ENCODE measurements around the gene PLIN3.
"Not testable (repeated sequence)": the region's sequence is repeated elsewhere in the genome, so short reads cannot be mapped to it uniquely, and the experiment has no call there.

The PLIN3 gene

DNA sequence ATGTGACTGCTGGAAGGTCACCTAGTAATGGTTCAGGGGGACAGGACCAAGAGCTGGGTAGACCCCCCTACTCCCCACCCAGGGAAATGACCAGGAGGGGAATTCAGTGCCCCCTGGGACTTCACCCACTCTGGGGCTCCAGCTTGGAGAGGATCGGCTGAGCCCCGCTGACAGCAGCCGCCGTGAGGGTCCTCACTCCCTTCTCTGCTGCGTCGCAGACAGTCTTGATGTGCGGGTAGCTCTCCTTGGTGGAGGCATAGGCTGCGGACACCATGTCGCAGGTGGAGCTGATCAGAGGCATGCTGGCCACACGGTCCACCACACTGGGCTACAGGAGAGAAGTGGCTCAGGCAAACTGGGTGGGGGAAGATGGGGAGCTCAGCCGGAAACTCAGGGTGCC is 7.8 kb downstream of the PLIN3 start:
- H3K36me3 ChIP-seq (ENCODE audit: insufficient read depth, low read length), result peaks cover 38% of the 10 kb centered on the region; the same call in 1 of the 2 replicates
- H3F3A ChIP-seq (ENCODE audit: insufficient read depth, low read length), result no peaks in the 10 kb centered on the region
- H3K4me1 ChIP-seq (ENCODE audit: insufficient read depth, low read length, severe bottlenecking), result peaks cover 14% of the 10 kb centered on the region
- H3K27ac ChIP-seq (ENCODE audit: low read depth, low read length, poor library complexity, severe bottlenecking), result no peak overlapping the region
- no peaks in the 10 kb centered on the region for H3K27me3 ChIP-seq (ENCODE audit: insufficient read depth, low read length)
- H4K20me1 ChIP-seq (ENCODE audit: insufficient read depth, low read length), result no peaks in the 10 kb centered on the region
- no peak for TF ChIP-seq EZH2 (IDR thresholded peaks at IDR 0.05; ENCODE audit: borderline replicate concordance, low read length)
- TF ChIP-seq, protein P1, sequence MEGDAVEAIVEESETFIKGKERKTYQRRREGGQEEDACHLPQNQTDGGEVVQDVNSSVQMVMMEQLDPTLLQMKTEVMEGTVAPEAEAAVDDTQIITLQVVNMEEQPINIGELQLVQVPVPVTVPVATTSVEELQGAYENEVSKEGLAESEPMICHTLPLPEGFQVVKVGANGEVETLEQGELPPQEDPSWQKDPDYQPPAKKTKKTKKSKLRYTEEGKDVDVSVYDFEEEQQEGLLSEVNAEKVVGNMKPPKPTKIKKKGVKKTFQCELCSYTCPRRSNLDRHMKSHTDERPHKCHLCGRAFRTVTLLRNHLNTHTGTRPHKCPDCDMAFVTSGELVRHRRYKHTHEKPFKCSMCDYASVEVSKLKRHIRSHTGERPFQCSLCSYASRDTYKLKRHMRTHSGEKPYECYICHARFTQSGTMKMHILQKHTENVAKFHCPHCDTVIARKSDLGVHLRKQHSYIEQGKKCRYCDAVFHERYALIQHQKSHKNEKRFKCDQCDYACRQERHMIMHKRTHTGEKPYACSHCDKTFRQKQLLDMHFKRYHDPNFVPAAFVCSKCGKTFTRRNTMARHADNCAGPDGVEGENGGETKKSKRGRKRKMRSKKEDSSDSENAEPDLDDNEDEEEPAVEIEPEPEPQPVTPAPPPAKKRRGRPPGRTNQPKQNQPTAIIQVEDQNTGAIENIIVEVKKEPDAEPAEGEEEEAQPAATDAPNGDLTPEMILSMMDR (IDR thresholded peaks at IDR 0.05; ENCODE audit: low read length), result no peak
- no peak overlapping the region for H3K4me3 ChIP-seq (ENCODE audit: low read depth, low read length, poor library complexity, severe bottlenecking)
- H3K9me2 ChIP-seq (ENCODE audit: low read depth, low read length), result no peaks in the 10 kb centered on the region
- no peak overlapping the region for H2AFZ ChIP-seq (ENCODE audit: low read length)
- no peak overlapping the region for H3K9ac ChIP-seq (ENCODE audit: low read length)
- H3K4me2 ChIP-seq (ENCODE audit: low read length), result no peak overlapping the region
- H3K79me2 ChIP-seq (ENCODE audit: insufficient read depth, low read length), result no peaks in the 10 kb centered on the region
- H3K9me3 ChIP-seq (ENCODE audit: low read length), result no peaks in the 10 kb centered on the region

DNA sequence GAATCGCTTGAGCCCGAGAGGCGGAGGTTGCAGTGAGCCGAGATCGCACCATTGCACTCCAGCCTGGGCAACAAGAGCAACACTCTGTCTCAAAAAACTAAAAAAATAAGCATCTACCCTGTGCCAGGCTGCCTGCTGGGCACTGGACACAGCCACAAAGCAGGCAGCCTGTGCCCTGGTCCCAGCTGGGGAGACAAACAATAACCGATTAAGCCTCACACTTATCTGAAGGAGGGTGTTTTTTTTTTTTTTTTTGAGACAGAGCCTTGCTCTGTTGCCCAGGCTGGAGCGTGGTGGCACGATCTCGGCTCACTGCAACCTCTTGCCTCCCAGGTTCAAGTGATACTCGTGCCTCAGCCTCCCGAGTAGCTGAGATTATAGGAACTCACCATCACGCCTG is 11.0 kb downstream of the PLIN3 start:
- not testable (repeated sequence) for H3K4me3 ChIP-seq (ENCODE audit: low read depth, low read length, poor library complexity, severe bottlenecking); H3K27ac ChIP-seq (ENCODE audit: low read depth, low read length, poor library complexity, severe bottlenecking); H3K4me2 ChIP-seq (ENCODE audit: low read length); H3K27me3 ChIP-seq (ENCODE audit: insufficient read depth, low read length); H3K4me1 ChIP-seq (ENCODE audit: insufficient read depth, low read length, severe bottlenecking); H3F3A ChIP-seq (ENCODE audit: insufficient read depth, low read length); H3K9me2 ChIP-seq (ENCODE audit: low read depth, low read length); H3K79me2 ChIP-seq (ENCODE audit: insufficient read depth, low read length); H3K9ac ChIP-seq (ENCODE audit: low read length); H3K9me3 ChIP-seq (ENCODE audit: low read length); H2AFZ ChIP-seq (ENCODE audit: low read length); H4K20me1 ChIP-seq (ENCODE audit: insufficient read depth, low read length)
- peaks cover 38% of the 10 kb centered on the region; the same call in 1 of the 2 replicates for H3K36me3 ChIP-seq (ENCODE audit: insufficient read depth, low read length)

DNA sequence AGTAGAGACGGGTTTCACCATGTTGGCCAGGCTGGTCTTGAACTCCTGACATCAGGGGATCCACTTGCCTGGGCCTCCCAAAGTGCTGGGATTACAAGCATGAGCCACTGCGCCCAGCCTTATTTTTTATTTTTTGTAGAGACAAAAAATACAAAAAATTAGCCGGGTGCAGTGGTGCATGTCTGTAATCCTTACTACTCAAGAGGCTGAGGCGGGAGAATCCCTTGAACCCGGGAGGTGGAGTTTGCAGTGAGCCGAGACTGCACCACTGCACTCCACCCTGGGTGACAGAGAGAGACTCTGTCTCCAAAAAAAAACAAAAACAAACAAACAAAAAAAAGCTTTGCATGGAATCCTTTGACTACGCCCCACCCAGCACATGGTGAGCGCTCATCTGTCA is 14.0 kb downstream of the PLIN3 start:
- not testable (repeated sequence) for H4K20me1 ChIP-seq (ENCODE audit: insufficient read depth, low read length); H2AFZ ChIP-seq (ENCODE audit: low read length); H3K27me3 ChIP-seq (ENCODE audit: insufficient read depth, low read length); H3F3A ChIP-seq (ENCODE audit: insufficient read depth, low read length); H3K4me3 ChIP-seq (ENCODE audit: low read depth, low read length, poor library complexity, severe bottlenecking); H3K4me2 ChIP-seq (ENCODE audit: low read length); H3K9me3 ChIP-seq (ENCODE audit: low read length); H3K27ac ChIP-seq (ENCODE audit: low read depth, low read length, poor library complexity, severe bottlenecking); H3K9me2 ChIP-seq (ENCODE audit: low read depth, low read length); H3K79me2 ChIP-seq (ENCODE audit: insufficient read depth, low read length); H3K9ac ChIP-seq (ENCODE audit: low read length)
- Histone ChIP-seq H3K36me3 (ENCODE audit: insufficient read depth, low read length) (peaks cover 26% of the 10 kb centered on the region; the same call in 1 of the 2 replicates), H3K4me1 (ENCODE audit: insufficient read depth, low read length, severe bottlenecking) (peaks cover 17% of the 10 kb centered on the region)

DNA sequence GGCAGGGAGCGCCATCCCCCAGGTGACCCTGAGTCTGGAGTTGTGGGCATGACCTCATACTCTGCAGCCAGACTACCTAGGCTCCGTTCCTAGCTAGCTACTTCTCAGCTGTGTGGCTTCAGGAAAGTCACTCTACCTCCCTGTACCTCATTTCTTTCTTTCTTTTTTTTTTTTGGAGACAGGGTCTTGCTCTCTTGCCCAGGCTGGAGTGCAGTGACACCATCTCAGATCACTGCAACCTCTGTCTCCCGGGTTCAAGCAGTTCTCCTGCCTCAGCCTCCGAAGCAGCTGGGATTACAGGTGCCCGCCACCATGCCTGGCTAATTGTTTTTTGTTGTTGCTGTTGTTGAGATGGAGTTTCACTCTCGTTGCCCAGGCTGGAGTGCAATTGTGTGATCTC is 15.0 kb downstream of the PLIN3 start:
- Histone ChIP-seq H3K36me3 (ENCODE audit: insufficient read depth, low read length) (peaks cover 27% of the 10 kb centered on the region), H4K20me1 (ENCODE audit: insufficient read depth, low read length) (no peaks in the 10 kb centered on the region), H3K4me1 (ENCODE audit: insufficient read depth, low read length, severe bottlenecking) (peaks cover 17% of the 10 kb centered on the region)

More for the DNA sequence above, 15.0 kb downstream of the PLIN3 start:
- no peak overlapping the region for H2AFZ ChIP-seq (ENCODE audit: low read length)
- H3K9me3 ChIP-seq (ENCODE audit: low read length), result no peaks in the 10 kb centered on the region
- H3K79me2 ChIP-seq (ENCODE audit: insufficient read depth, low read length), result no peaks in the 10 kb centered on the region
- no peaks in the 10 kb centered on the region for H3K27me3 ChIP-seq (ENCODE audit: insufficient read depth, low read length)
- TF ChIP-seq EZH2 (IDR thresholded peaks at IDR 0.05; ENCODE audit: borderline replicate concordance, low read length), result no peak
- TF ChIP-seq, protein P1 (IDR thresholded peaks at IDR 0.05; ENCODE audit: low read length), result no peak
- H3F3A ChIP-seq (ENCODE audit: insufficient read depth, low read length), result no peaks in the 10 kb centered on the region
- no peak overlapping the region for H3K27ac ChIP-seq (ENCODE audit: low read depth, low read length, poor library complexity, severe bottlenecking)
- no peaks in the 10 kb centered on the region for H3K9me2 ChIP-seq (ENCODE audit: low read depth, low read length)
- H3K4me2 ChIP-seq (ENCODE audit: low read length), result no peak overlapping the region
- no peak overlapping the region for H3K4me3 ChIP-seq (ENCODE audit: low read depth, low read length, poor library complexity, severe bottlenecking)
- no peak overlapping the region for H3K9ac ChIP-seq (ENCODE audit: low read length)

Measured in OCI-LY1 (cell line).